ENCODE results near the gene IQCN. TPM values are rescaled to one million over a fixed set of nuclear protein-coding genes. Genes with fewer than 3 reads are reported as not detected.

Gene IQCN
- total and polyA plus RNA-seq, 2 of the 4 experiments (the other 2 are of a cell fraction) = 0.18 to 0.67 TPM

DNA sequence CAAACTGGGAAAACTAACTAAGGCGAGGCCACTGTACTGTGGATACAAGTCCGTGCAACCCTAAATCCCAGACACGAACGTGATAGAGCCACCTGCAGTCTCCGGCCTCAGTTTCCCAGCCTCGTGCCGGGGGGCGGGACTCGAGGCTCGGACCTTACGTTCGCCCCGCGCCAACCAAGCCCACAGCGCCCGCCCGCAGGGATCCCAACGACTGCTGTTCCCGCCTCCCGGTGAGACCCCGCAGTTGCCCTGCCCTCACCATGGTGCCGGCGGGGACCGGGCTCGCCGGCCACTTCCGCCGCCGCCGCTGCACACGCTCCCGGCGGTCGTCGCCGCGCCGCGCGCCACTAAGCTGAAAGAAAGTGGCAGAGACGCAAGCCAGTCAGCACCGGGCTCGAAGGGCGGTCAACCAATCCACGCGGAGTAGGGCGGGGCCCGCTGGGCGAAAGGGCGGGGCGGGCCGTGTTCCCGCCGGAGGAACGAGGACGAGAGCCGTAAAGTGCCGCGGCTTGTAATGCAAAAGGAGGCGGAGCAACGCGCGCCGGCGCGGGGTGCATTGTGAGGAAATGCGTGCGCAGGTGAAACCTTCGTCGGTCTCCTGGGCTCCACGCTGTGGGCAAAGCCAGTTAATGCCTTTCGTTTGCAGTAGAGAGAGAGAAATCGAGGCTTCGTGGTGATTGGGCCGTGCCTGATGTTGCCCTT, 48.7 kb upstream of the IQCN start, which contains the start of gene LSM4 (continued):
- TF ChIP-seq, protein P1, sequence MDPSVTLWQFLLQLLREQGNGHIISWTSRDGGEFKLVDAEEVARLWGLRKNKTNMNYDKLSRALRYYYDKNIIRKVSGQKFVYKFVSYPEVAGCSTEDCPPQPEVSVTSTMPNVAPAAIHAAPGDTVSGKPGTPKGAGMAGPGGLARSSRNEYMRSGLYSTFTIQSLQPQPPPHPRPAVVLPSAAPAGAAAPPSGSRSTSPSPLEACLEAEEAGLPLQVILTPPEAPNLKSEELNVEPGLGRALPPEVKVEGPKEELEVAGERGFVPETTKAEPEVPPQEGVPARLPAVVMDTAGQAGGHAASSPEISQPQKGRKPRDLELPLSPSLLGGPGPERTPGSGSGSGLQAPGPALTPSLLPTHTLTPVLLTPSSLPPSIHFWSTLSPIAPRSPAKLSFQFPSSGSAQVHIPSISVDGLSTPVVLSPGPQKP (IDR thresholded peaks at IDR 0.05; ENCODE audit: borderline replicate concordance, low read depth, low read length) = no peak
- no peak for TF ChIP-seq MAFK (IDR thresholded peaks at IDR 0.05; ENCODE audit: low read depth, low read length)

DNA sequence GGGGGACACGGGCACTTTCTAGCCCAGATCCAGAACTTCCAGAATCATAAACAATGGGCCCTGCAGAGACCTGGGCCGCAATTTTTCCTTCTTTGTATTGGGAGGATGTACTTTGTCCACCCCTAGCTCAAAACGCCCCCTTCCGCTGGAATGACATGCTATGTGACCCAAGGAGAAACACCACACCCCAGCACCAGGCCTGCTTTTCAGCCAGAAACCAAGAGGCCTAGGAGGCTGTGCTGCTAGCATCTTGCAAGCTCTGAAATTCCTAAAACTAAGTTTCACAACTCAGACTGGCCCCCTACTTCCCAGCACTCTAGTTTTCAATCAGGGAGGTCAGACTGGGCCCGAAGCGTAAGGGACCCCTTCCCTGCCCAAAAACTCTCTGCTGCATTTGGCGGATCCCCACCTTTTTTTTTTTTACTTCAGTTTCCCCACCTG, 48.1 kb upstream of the IQCN start:
- no peaks in the 10 kb centered on the region for H3K36me3 ChIP-seq (ENCODE audit: control insufficient read depth, insufficient read depth, low read length)
- H3K18ac ChIP-seq (ENCODE audit: low read depth, low read length) = no peak overlapping the region
- CTCF ChIA-PET = interaction anchor here (1.3 to 3.7 kb wide), 4 partner anchors 17 to 115 kb away, joined by 3 to 49 read pairs (median 5); partner anchors contain the start of gene JUND
- H3K9me1 ChIP-seq (ENCODE audit: insufficient read depth, low read length) = peaks cover 7% of the 10 kb centered on the region
- H2AK5ac ChIP-seq (ENCODE audit: low read depth, low read length) = peak overlapping the region; percentile 86
- peak overlapping the region; percentile 80 to 88 for H4K8ac ChIP-seq (ENCODE audit: low read depth in 2 of 2, low read length in 2 of 2)
- H3K27me3 ChIP-seq (ENCODE audit: control insufficient read depth, insufficient read depth, low read length) = no peaks in the 10 kb centered on the region
- no peak overlapping the region for H2BK20ac ChIP-seq (ENCODE audit: low read depth, low read length)
- H2BK15ac ChIP-seq (ENCODE audit: low read depth, low read length) = no peak overlapping the region
- peak; percentile 19 for ATAC-seq (ENCODE audit: low read depth)
- peak overlapping the region; percentile 46; the same call in 1 of the 2 replicates for H2BK120ac ChIP-seq (ENCODE audit: low read depth, low read length)
- H3K4me3 ChIP-seq (ENCODE audit: insufficient read depth, low read depth, low read length) = peak overlapping the region; percentile 77
- peak overlapping the region; percentile 15 for H4K5ac ChIP-seq (ENCODE audit: low read depth, low read length)
- H3K9me3 ChIP-seq (ENCODE audit: control insufficient read depth, insufficient read depth, low read length) = no peaks in the 10 kb centered on the region
- peak overlapping the region; percentile 74 for H3K4me2 ChIP-seq (ENCODE audit: low read depth, low read length)
- in situ Hi-C loops (cut with MboI; ENCODE audit: low sequenced_read_pairs) (loop anchor here (5.0 to 10.0 kb wide), 2 partner anchors 45 to 128 kb away; partner anchors contain the start of gene MPV17L2), intact Hi-C loops (cut with micrococcal nuclease) (loop anchor here (5.0 kb wide), 1 partner anchor 120 kb away; the partner anchor contains the start of gene RAB3A), dilution Hi-C loops (cut with HindIII; ENCODE audit: low sequenced_read_pairs, unreplicated experiment) (no loop called here)
- peak overlapping the region; percentile 74; the same call in 1 of the 2 replicates for H3K23ac ChIP-seq (ENCODE audit: low read depth, low read length)
- H2AFZ ChIP-seq (replicated peaks; ENCODE audit: low read length, poor library complexity) = peak overlapping the region; percentile 95
- H3K27ac ChIP-seq (ENCODE audit: insufficient read depth, low read length) = peak overlapping the region; percentile 73
- H3K79me1 ChIP-seq (ENCODE audit: low read depth in 1 of 2, low read length in 2 of 2) = peaks cover 39 to 55% of the 10 kb centered on the region in 2 experiments
- peak overlapping the region; percentile 85 for H3K4ac ChIP-seq (ENCODE audit: low read depth, low read length)
- peak overlapping the region; percentile 74 for H3K56ac ChIP-seq (ENCODE audit: extremely low read depth, insufficient read depth, low read length)
- H3K4me1 ChIP-seq (ENCODE audit: control insufficient read depth, insufficient read depth, low read length) = peaks cover 5% of the 10 kb centered on the region; the same call in 1 of the 2 replicates
- H3K14ac ChIP-seq (replicated peaks; ENCODE audit: low read depth, low read length) = peak overlapping the region; percentile 83
- peak overlapping the region; percentile 59 for H2BK5ac ChIP-seq (ENCODE audit: low read depth, low read length, poor library complexity, severe bottlenecking)
- H3K9ac ChIP-seq (ENCODE audit: low read depth, low read length) = peak overlapping the region; percentile 75
- BruUV-seq (replicated peaks) = no TSS peak
- 0 out of 2 replicates have a peak, but pooled peaks cover 3% of the 10 kb centered on the region for H4K20me1 ChIP-seq (ENCODE audit: insufficient read depth, low read length)
- H2AK9ac ChIP-seq (replicated peaks; ENCODE audit: low read depth, low read length, poor library complexity) = peak overlapping the region; percentile 99
- POLR2A ChIA-PET (ENCODE audit: unreplicated experiment) = interaction anchor here (0.6 to 2.2 kb wide), 8 partner anchors 14 to 99 kb away, joined by 3 to 25 read pairs (median 4); partner anchors contain the start of gene JUND
- peak; percentile 65 for DNase-seq
- no CpG with 5 or more reads among the region's 7 CpGs for WGBS, 2 experiments (ENCODE audit: extremely low coverage in 2 of 2, insufficient read length in 1 of 2)
- H4K91ac ChIP-seq (ENCODE audit: insufficient read depth, low read depth, low read length) = peak overlapping the region; percentile 87
- TF ChIP-seq RAD21 (IDR thresholded peaks at IDR 0.05; ENCODE audit: low read length) (peak; percentile 47), RCOR1 (IDR thresholded peaks at IDR 0.05; ENCODE audit: insufficient replicate concordance, low read length) (no peak), POLR2A (IDR thresholded peaks at IDR 0.05; ENCODE audit: low read depth, low read length) (no peak; the same call in 1 of the 2 replicates), RFX5 (IDR thresholded peaks at IDR 0.05; ENCODE audit: low read depth, low read length) (no peak), MAFK (IDR thresholded peaks at IDR 0.05; ENCODE audit: low read depth, low read length) (no peak), SMC3 (IDR thresholded peaks at IDR 0.05; ENCODE audit: low read depth, low read length) (peak; percentile 26), CEBPB (IDR thresholded peaks at IDR 0.05; ENCODE audit: low read depth, low read length) (no peak), MAZ (IDR thresholded peaks at IDR 0.05; ENCODE audit: borderline replicate concordance, low read depth, low read length) (0 out of 2 replicates have a peak, but pooled peaks have one; percentile 9), BHLHE40 (IDR thresholded peaks at IDR 0.05; ENCODE audit: low read depth, low read length) (no peak)
- TF ChIP-seq, protein P1 (IDR thresholded peaks at IDR 0.05; ENCODE audit: borderline replicate concordance, low read depth, low read length) = no peak
- TF ChIP-seq, protein P2, sequence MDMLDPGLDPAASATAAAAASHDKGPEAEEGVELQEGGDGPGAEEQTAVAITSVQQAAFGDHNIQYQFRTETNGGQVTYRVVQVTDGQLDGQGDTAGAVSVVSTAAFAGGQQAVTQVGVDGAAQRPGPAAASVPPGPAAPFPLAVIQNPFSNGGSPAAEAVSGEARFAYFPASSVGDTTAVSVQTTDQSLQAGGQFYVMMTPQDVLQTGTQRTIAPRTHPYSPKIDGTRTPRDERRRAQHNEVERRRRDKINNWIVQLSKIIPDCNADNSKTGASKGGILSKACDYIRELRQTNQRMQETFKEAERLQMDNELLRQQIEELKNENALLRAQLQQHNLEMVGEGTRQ (IDR thresholded peaks at IDR 0.05; ENCODE audit: low read depth, low read length) = no peak

Measured in IMR-90 (cell line).